ENCODE results near the gene CNTNAP2. TPM values are rescaled to one million over a fixed set of nuclear protein-coding genes. Genes with fewer than 3 reads are reported as not detected.

Gene CNTNAP2
- total and polyA plus RNA-seq, 11 donors: 0.01 to 2.6 (median 0.31) TPM; not detected in 3

DNA sequence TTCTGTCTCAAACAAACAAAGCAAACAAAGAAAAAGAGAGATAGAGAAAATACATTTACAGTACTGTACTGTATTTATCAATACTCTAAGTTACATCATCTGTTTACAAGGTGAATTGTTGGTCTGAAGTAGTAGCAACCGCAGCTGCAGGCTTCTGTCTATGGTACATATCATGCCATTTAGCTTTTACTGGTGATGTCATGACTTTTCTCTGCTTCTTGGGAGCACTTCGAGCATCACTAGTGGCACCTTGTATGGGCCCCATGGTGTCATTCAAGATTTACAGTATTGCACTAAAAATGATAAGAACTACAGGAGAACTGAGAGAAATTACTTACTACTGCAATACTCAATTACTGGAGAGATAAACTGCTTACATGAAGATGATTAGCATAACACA is 826.9 kb downstream of the CNTNAP2 start:
- H3K4me1 ChIP-seq: no peaks in the 10 kb centered on the region
- no peak for TF ChIP-seq POLR2A (IDR thresholded peaks at IDR 0.05)
- no peak for TF ChIP-seq CTCF (IDR thresholded peaks at IDR 0.05)
- H3K9me3 ChIP-seq: peaks cover 0 to 11% (median 0%) of the 10 kb centered on the region in 12 donors
- ATAC-seq (no peak), DNase-seq (no peak)
- intact Hi-C loops (cut with DNase I): no loop called here
- H3K4me3 ChIP-seq: no peak overlapping the region
- H3K27ac ChIP-seq: no peak overlapping the region
- 63 to 75% (median 72%) methylated on average over 2 of the region's 2 CpGs for WGBS, 4 donors
- no peaks in the 10 kb centered on the region for H3K27me3 ChIP-seq
- no peaks in the 10 kb centered on the region for H3K36me3 ChIP-seq

- ATAC-seq (no peak), DNase-seq (no peak)
- WGBS, 4 donors: 54 to 72% (median 58%) methylated on average over 1 of the region's 1 CpG
- TF ChIP-seq CTCF (IDR thresholded peaks at IDR 0.05) (no peak), POLR2A (IDR thresholded peaks at IDR 0.05) (no peak)
- intact Hi-C loops (cut with DNase I): no loop called here
- H3K4me1 ChIP-seq: no peaks in the 10 kb centered on the region
- no peaks in the 10 kb centered on the region for H3K27me3 ChIP-seq
- H3K36me3 ChIP-seq: no peaks in the 10 kb centered on the region
- no peak overlapping the region for H3K27ac ChIP-seq
- H3K9me3 ChIP-seq: peaks cover 0 to 12% (median 0%) of the 10 kb centered on the region in 12 donors
- H3K4me3 ChIP-seq: no peak overlapping the region
Observed at GRCh38 chr7:146948703-146949102, 832.1 kb downstream of the CNTNAP2 start.

DNA sequence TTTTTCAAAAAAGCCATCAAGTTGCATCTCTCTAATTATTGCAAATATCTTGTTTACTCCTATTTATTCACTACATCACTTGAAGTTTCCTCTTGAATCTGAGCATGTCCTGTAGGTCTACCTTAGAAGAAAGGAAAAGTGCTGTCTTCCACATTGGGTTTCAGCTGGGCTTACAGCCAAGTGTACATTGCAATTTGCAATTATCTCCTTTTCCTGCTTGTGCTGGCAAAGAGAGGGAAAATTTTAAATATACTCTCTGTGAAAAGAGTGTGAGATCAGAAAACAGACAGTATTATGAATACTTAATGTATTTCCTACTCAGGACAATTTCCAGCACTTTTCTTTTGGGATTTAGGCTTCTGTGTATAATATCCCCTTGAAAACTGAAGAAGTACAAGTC is 839.7 kb downstream of the CNTNAP2 start:
- H3K9me3 ChIP-seq: peaks cover 0 to 9% (median 0%) of the 10 kb centered on the region in 12 donors
- no peak overlapping the region for H3K27ac ChIP-seq
- ATAC-seq (no peak), DNase-seq (no peak)
- peaks cover 0 to 6% (median 0%) of the 10 kb centered on the region in 12 donors for H3K4me1 ChIP-seq
- H3K4me3 ChIP-seq: no peak overlapping the region
- no peaks in the 10 kb centered on the region for H3K27me3 ChIP-seq
- no peaks in the 10 kb centered on the region for H3K36me3 ChIP-seq
- intact Hi-C loops (cut with DNase I): no loop called here
- TF ChIP-seq CTCF (IDR thresholded peaks at IDR 0.05) (no peak), POLR2A (IDR thresholded peaks at IDR 0.05) (no peak)

GRCh38 chr7:146956853-146957252 is 840.3 kb downstream of the CNTNAP2 start:
- TF ChIP-seq CTCF (IDR thresholded peaks at IDR 0.05) (no peak), POLR2A (IDR thresholded peaks at IDR 0.05) (no peak)
- 26 to 56% (median 45%) methylated on average over 3 of the region's 3 CpGs for WGBS, 4 donors
- Histone ChIP-seq H3K27ac (no peak overlapping the region), H3K4me3 (no peak overlapping the region), H3K27me3 (no peaks in the 10 kb centered on the region), H3K9me3 (peaks cover 0 to 4% (median 0%) of the 10 kb centered on the region in 12 donors), H3K4me1 (peaks cover 0 to 8% (median 0%) of the 10 kb centered on the region in 12 donors), H3K36me3 (no peaks in the 10 kb centered on the region)
- intact Hi-C loops (cut with DNase I): no loop called here
- ATAC-seq (no peak), DNase-seq (no peak)

All from heart left ventricle (tissue), 16 donors.